Neural crest cell (in vitro differentiated cells): Measurements from ENCODE around the gene ADIG. TPM values are rescaled to one million over a fixed set of nuclear protein-coding genes. Genes with fewer than 3 reads are reported as not detected.

ENCODE experiments used
- DNase-seq: peaks from one replicate; pipeline ENCODE4 v3.0.0; 2021; ENCODE audit warnings: low read depth, mixed read lengths, low spot score
- H3K27ac Mint-ChIP-seq: one replicate; pipeline ENCODE4 v1.8.0; 2021; ENCODE audit warnings: mild to moderate bottlenecking, mixed read lengths; ENCODE audit not compliant: unreplicated experiment
- H3K27me3 Mint-ChIP-seq: 2 replicates; pipeline ENCODE4 v1.8.0; 2021; ENCODE audit warnings: low read depth, mild to moderate bottlenecking, mixed read lengths
- H3K36me3 Mint-ChIP-seq: 2 replicates; pipeline ENCODE4 v1.8.0; 2021; ENCODE audit warnings: low read depth, mild to moderate bottlenecking, mixed read lengths
- H3K4me1 Mint-ChIP-seq: 2 replicates; pipeline ENCODE4 v1.8.0; 2021; ENCODE audit warnings: mixed read lengths
- H3K4me3 Mint-ChIP-seq: one replicate; pipeline ENCODE4 v1.8.0; 2021; ENCODE audit warnings: mild to moderate bottlenecking, mixed read lengths
- H3K9me3 Mint-ChIP-seq: 2 replicates; pipeline ENCODE4 v1.8.0; 2021; ENCODE audit warnings: mixed read lengths
- CTCF ChIP-seq: fragments of 200-600 bp; sonication (generic); conservative IDR thresholded peaks from 2 replicates; pipeline ENCODE4 v1.5.0; 2021; ENCODE audit warnings: antibody characterized with exemption, mild to moderate bottlenecking
- total RNA-seq: library from RNA; stranded (reverse); gene quantifications from 2 replicates; pipeline ENCODE4 v1.2.1, GENCODE V29; 2021

The ADIG gene
- total RNA-seq, 1 donor from 2014 or later = not detected

- Mint-ChIP-seq H3K9me3 (no peaks in the 10 kb centered on the region), H3K27ac (no peak overlapping the region), H3K27me3 (no peaks in the 10 kb centered on the region), H3K36me3 (peaks cover 14% of the 10 kb centered on the region), H3K4me1 (peaks cover 5% of the 10 kb centered on the region), H3K4me3 (no peak overlapping the region)
- no peak for DNase-seq
- TF ChIP-seq CTCF = no peak
Observed at GRCh38 chr20:38551056-38551626, 29.9 kb upstream of the ADIG start.

- no peak for DNase-seq
- peaks cover 5% of the 10 kb centered on the region for H3K4me1 Mint-ChIP-seq
- no peak for TF ChIP-seq CTCF
- H3K27ac Mint-ChIP-seq = no peak overlapping the region
- H3K36me3 Mint-ChIP-seq = peaks cover 20% of the 10 kb centered on the region
- H3K27me3 Mint-ChIP-seq = no peaks in the 10 kb centered on the region
- H3K4me3 Mint-ChIP-seq = no peak overlapping the region
- no peaks in the 10 kb centered on the region for H3K9me3 Mint-ChIP-seq
Observed at GRCh38 chr20:38554986-38555385, 26.0 kb upstream of the ADIG start.

- TF ChIP-seq CTCF = no peak
- H3K36me3 Mint-ChIP-seq = peaks cover 21% of the 10 kb centered on the region
- no peaks in the 10 kb centered on the region for H3K27me3 Mint-ChIP-seq
- H3K4me1 Mint-ChIP-seq = peaks cover 3% of the 10 kb centered on the region
- no peak overlapping the region for H3K4me3 Mint-ChIP-seq
- H3K27ac Mint-ChIP-seq = no peak overlapping the region
- no peak for DNase-seq
- H3K9me3 Mint-ChIP-seq = no peaks in the 10 kb centered on the region
Observed at GRCh38 chr20:38555395-38555794, 25.6 kb upstream of the ADIG start.

GRCh38 chr20:38557174-38557573, 23.8 kb upstream of the ADIG start:
- Mint-ChIP-seq H3K9me3 (no peaks in the 10 kb centered on the region), H3K4me3 (no peak overlapping the region), H3K4me1 (no peaks in the 10 kb centered on the region), H3K36me3 (peaks cover 18% of the 10 kb centered on the region), H3K27ac (no peak overlapping the region), H3K27me3 (no peaks in the 10 kb centered on the region)
- no peak for TF ChIP-seq CTCF
- no peak for DNase-seq

GRCh38 chr20:38558596-38559360, 22.2 kb upstream of the ADIG start:
- no peak overlapping the region for H3K27ac Mint-ChIP-seq

More at GRCh38 chr20:38558596-38559360, 22.2 kb upstream of the ADIG start:
- Mint-ChIP-seq H3K27me3 (no peaks in the 10 kb centered on the region), H3K4me3 (no peak overlapping the region), H3K36me3 (peaks cover 18% of the 10 kb centered on the region), H3K4me1 (no peaks in the 10 kb centered on the region), H3K9me3 (no peaks in the 10 kb centered on the region)
- no peak for TF ChIP-seq CTCF
- no peak for DNase-seq
